AML-193 (cell line): Measurements from ENCODE around the gene DSC2.
"Not testable (repeated sequence)": the region's sequence is repeated elsewhere in the genome, so short reads cannot be mapped to it uniquely, and the experiment has no call there.

ENCODE experiments used
- DNase-seq, 2 experiments: peaks; one replicate each; lab custom pipeline; 2025; lab: John Stamatoyannopoulos, UW

The DSC2 gene

GRCh38 chr18:31102025-31102684 lies at the start of gene DSC2:
TSS of gene DSC2 (minus strand) at chr18:31102421. CDS start at chr18:31101971, 450 bp downstream.
- DNase-seq = no peak

- no peak for DNase-seq
Observed at GRCh38 chr18:31149351-31149750, 47.1 kb upstream of the DSC2 start.

- DNase-seq = no peak
Observed at GRCh38 chr18:31148600-31148999, 46.4 kb upstream of the DSC2 start.

GRCh38 chr18:31146809-31147208 lies 44.6 kb upstream of the DSC2 start:
- DNase-seq = peak in 1 of 2 experiments; percentile 3

- no peak for DNase-seq
Observed at GRCh38 chr18:31143025-31143424, 40.8 kb upstream of the DSC2 start.

- no peak for DNase-seq
Observed at GRCh38 chr18:31138709-31139108, 36.5 kb upstream of the DSC2 start.

GRCh38 chr18:31134988-31135529 lies 32.8 kb upstream of the DSC2 start:
- no peak for DNase-seq

- DNase-seq = no peak
Observed at GRCh38 chr18:31129398-31130115, 27.3 kb upstream of the DSC2 start.

GRCh38 chr18:31125878-31126277 lies 23.7 kb upstream of the DSC2 start:
- no peak for DNase-seq

GRCh38 chr18:31123125-31123524 lies 20.9 kb upstream of the DSC2 start:
- DNase-seq = not testable (repeated sequence)

GRCh38 chr18:31120594-31120993 lies 18.4 kb upstream of the DSC2 start:
- DNase-seq = no peak

GRCh38 chr18:31116853-31117595 lies 14.8 kb upstream of the DSC2 start:
- DNase-seq = no peak

GRCh38 chr18:31112804-31113203 lies 10.6 kb upstream of the DSC2 start:
- no peak for DNase-seq

GRCh38 chr18:31105733-31106132 lies 3.5 kb upstream of the DSC2 start:
- DNase-seq = no peak

- no peak for DNase-seq
Observed at GRCh38 chr18:31104444-31104843, 2.2 kb upstream of the DSC2 start.

GRCh38 chr18:31103423-31103822 lies 1.2 kb upstream of the DSC2 start:
- no peak for DNase-seq

GRCh38 chr18:31102941-31103340 lies 720 bp upstream of the DSC2 start:
- no peak for DNase-seq

GRCh38 chr18:31101183-31102024 lies 817 bp downstream of the DSC2 start:
- no peak for DNase-seq

GRCh38 chr18:31100436-31101182 lies 1.6 kb downstream of the DSC2 start:
- no peak for DNase-seq

GRCh38 chr18:31099450-31100230 lies 2.6 kb downstream of the DSC2 start:
- DNase-seq = no peak
